ENCODE results near the gene ZHX3. TPM values are rescaled to one million over a fixed set of nuclear protein-coding genes. Genes with fewer than 3 reads are reported as not detected.

ZHX3 gene
- total and polyA plus RNA-seq, 2 donors = 15.4 to 28.2 TPM

DNA sequence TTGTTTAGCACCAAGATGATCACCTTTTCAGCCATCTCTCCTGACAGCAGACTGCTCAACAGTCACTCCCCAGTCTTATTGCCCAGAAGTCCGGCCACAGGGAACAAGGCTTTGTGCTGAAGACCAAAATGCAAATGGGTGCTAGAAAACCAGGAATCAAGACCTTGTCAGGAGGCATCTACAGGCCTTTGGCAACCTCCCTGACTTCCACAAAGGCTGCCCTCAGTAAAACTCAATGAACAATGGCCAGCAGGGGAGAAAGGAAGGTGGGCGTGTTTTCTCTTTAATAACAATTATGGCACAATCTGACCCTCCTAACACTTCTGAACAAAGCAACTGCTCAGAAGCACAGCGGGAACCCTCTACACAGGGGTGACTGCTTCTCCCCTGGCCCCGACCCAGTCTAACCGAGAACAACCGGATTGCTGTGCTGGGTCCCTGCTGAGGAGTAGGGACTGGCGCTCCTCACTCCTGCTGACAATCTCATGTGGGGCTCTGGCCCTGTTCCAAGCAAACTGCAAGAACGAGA lies 138.6 kb downstream of the ZHX3 start:
- 68% methylated on average over 8 of the region's 8 CpGs for WGBS
- Histone ChIP-seq H3K4me1 (ENCODE audit: insufficient read depth) (no peaks in the 10 kb centered on the region), H3K36me3 (ENCODE audit: insufficient read depth) (peaks cover 2% of the 10 kb centered on the region), H3K27ac (ENCODE audit: low read depth) (no peak overlapping the region), H3K4me3 (ENCODE audit: low read depth, low read length) (no peak overlapping the region)
- no peak for DNase-seq (ENCODE audit: extremely low spot score)

DNA sequence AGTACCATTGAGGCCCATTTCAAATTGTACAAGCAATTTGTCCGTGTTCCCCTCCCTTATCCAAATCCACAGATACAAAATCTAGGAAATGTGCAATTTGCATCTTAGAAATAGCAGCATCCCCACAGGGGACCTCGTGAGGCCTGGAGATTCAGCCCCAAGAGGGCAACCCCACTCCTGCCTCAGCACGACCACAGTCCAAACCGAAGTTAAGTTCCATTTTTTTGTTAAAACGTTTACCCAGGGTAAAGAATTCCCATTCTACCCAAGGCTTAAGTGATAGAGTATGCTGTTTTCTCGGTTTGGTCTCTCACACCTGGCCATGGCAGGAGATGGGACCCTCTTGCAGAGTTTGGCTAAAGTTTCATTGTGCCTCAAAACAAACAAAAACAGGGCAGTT lies 139.0 kb downstream of the ZHX3 start:
- no peak overlapping the region for H3K27ac ChIP-seq (ENCODE audit: low read depth)
- no peak for DNase-seq (ENCODE audit: extremely low spot score)
- no peaks in the 10 kb centered on the region for H3K36me3 ChIP-seq (ENCODE audit: insufficient read depth)
- no peak overlapping the region for H3K4me3 ChIP-seq (ENCODE audit: low read depth, low read length)
- no peaks in the 10 kb centered on the region for H3K4me1 ChIP-seq (ENCODE audit: insufficient read depth)
- 77% methylated on average over 6 of the region's 6 CpGs for WGBS

GRCh38 chr20:41177636-41178035 lies 139.9 kb downstream of the ZHX3 start:
- no peak for DNase-seq (ENCODE audit: extremely low spot score)
- no peaks in the 10 kb centered on the region for H3K4me1 ChIP-seq (ENCODE audit: insufficient read depth)
- 40% methylated on average over 2 of the region's 2 CpGs for WGBS
- no peaks in the 10 kb centered on the region for H3K36me3 ChIP-seq (ENCODE audit: insufficient read depth)
- H3K27ac ChIP-seq (ENCODE audit: low read depth) = peak overlapping the region; percentile 3
- no peak overlapping the region for H3K4me3 ChIP-seq (ENCODE audit: low read depth, low read length)

- 89% methylated on average over 8 of the region's 8 CpGs for WGBS
- no peaks in the 10 kb centered on the region for H3K36me3 ChIP-seq (ENCODE audit: insufficient read depth)
- no peaks in the 10 kb centered on the region for H3K4me1 ChIP-seq (ENCODE audit: insufficient read depth)
- H3K27ac ChIP-seq (ENCODE audit: low read depth) = no peak overlapping the region
- H3K4me3 ChIP-seq (ENCODE audit: low read depth, low read length) = no peak overlapping the region
- DNase-seq (ENCODE audit: extremely low spot score) = no peak
These were observed 140.6 kb downstream of the ZHX3 start for GRCh38 chr20:41176711-41177552.

- H3K4me3 ChIP-seq (ENCODE audit: low read depth, low read length) = no peak overlapping the region
- no peak for DNase-seq (ENCODE audit: extremely low spot score)
- WGBS = 88% methylated on average over 7 of the region's 7 CpGs
- no peak overlapping the region for H3K27ac ChIP-seq (ENCODE audit: low read depth)
- no peaks in the 10 kb centered on the region for H3K4me1 ChIP-seq (ENCODE audit: insufficient read depth)
- H3K36me3 ChIP-seq (ENCODE audit: insufficient read depth) = no peaks in the 10 kb centered on the region
These were observed 141.7 kb downstream of the ZHX3 start for GRCh38 chr20:41175727-41176330.

DNA sequence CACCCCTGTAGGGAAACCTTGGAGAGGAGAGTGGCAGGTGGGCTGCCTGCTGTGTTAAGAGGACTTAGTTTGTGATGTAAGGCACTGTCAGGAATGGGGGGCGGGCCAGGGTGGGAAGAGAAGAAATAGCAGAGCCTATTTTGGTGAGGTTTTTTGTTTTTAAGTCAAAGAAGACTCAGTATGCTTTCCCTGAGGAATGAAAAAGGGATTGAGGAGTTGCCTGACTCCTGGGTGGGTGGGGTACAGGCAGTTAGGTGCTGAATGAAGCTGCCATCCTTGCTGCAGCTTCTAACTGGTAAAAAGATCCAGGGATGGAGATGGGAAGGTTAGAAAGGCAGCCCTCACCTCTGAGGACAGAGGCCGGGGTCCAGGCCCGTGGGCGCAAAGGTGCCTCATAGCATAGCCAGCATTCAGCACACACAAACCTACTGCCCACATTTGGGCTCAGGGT lies 142.3 kb downstream of the ZHX3 start:
- Histone ChIP-seq H3K4me3 (ENCODE audit: low read depth, low read length) (no peak overlapping the region), H3K4me1 (ENCODE audit: insufficient read depth) (no peaks in the 10 kb centered on the region), H3K36me3 (ENCODE audit: insufficient read depth) (no peaks in the 10 kb centered on the region), H3K27ac (ENCODE audit: low read depth) (no peak overlapping the region)
- no peak for DNase-seq (ENCODE audit: extremely low spot score)
- 96% methylated on average over 4 of the region's 4 CpGs for WGBS

DNA sequence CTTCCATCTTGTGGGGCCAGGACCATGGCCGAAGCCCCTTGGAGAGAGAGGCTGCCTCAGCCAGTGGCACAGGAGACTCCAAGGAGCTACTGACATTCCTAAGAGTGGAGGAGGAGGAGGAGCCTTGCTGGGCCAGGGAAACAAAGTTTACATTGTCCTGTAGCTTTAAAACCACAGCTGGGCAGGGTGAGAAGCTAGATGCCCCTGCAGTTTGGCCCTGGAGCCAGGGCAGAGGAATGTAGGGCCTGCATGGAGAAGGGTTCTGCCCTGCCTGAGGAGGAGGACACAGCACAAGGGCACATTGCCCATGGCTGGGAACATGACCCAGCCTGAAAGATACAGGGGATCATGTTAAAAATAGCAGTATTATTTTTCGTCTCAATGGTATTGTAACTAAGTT lies 142.7 kb downstream of the ZHX3 start:
- no peak for DNase-seq (ENCODE audit: extremely low spot score)
- H3K27ac ChIP-seq (ENCODE audit: low read depth) = no peak overlapping the region
- H3K4me1 ChIP-seq (ENCODE audit: insufficient read depth) = no peaks in the 10 kb centered on the region
- peaks cover 3% of the 10 kb centered on the region for H3K36me3 ChIP-seq (ENCODE audit: insufficient read depth)
- 61% methylated on average over 2 of the region's 2 CpGs for WGBS
- H3K4me3 ChIP-seq (ENCODE audit: low read depth, low read length) = no peak overlapping the region

- Histone ChIP-seq H3K4me3 (ENCODE audit: low read depth, low read length) (no peak overlapping the region), H3K27ac (ENCODE audit: low read depth) (no peak overlapping the region), H3K36me3 (ENCODE audit: insufficient read depth) (peaks cover 3% of the 10 kb centered on the region), H3K4me1 (ENCODE audit: insufficient read depth) (no peaks in the 10 kb centered on the region)
- WGBS = 94% methylated on average over 10 of the region's 10 CpGs
- DNase-seq (ENCODE audit: extremely low spot score) = no peak
These were observed 143.2 kb downstream of the ZHX3 start for GRCh38 chr20:41174373-41174772.

DNA sequence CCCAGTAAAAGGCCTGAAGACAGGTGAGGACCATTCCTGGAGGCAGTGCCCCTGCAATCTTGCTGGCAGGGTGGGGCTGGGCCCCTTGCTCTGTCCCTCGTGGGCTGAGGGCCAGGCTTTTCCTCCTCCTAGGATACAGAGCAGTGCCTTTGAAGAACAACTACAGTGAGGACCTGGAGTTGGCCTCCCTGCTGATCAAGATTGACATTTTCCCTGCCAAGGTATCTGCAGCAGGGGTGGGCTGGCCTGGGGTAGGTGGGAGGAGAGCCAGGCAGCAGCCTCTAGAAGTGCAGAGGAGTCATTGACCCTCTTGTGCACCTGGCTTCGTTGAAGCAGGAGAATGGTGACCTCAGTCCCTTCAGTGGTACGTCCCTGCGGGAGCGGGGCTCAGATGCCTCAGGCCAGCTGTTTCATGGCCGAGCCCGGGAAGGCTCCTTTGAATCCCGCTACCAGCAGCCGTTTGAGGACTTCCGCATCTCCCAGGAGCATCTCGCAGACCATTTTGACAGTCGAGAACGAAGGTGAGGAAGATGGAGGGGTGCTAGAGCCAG lies 143.7 kb downstream of the ZHX3 start:
- H3K36me3 ChIP-seq (ENCODE audit: insufficient read depth) = peaks cover 3% of the 10 kb centered on the region
- 92% methylated on average over 13 of the region's 13 CpGs for WGBS
- H3K4me3 ChIP-seq (ENCODE audit: low read depth, low read length) = no peak overlapping the region
- no peak overlapping the region for H3K27ac ChIP-seq (ENCODE audit: low read depth)
- no peak for DNase-seq (ENCODE audit: extremely low spot score)
- H3K4me1 ChIP-seq (ENCODE audit: insufficient read depth) = no peaks in the 10 kb centered on the region

DNA sequence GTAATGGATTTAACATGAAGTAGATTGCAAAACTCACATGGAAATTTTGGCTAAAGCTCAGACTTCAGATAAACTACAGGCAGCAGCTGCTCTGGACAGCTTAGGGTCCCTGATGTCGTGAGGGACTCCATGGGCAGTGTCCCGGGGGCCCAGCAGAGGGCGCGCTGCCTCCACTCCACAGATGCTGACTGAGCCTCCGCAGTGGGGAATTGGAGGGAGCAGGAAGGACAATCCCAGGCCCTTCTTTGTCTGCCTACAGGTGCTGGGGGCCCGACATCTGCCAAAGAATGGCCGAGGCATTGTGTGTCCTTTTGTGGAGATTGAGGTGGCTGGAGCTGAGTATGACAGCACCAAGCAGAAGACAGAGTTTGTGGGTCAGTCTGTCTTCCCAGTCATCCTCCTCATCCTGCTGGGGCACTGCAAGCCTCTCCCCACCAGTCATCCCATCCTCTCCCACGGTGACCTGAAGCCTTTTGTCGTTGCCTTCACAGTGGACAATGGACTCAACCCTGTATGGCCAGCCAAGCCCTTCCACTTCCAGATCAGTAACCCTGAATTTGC lies 144.3 kb downstream of the ZHX3 start:
- 19% methylated on average over 9 of the region's 9 CpGs for WGBS
- Histone ChIP-seq H3K27ac (ENCODE audit: low read depth) (no peak overlapping the region), H3K4me1 (ENCODE audit: insufficient read depth) (no peaks in the 10 kb centered on the region)

DNA sequence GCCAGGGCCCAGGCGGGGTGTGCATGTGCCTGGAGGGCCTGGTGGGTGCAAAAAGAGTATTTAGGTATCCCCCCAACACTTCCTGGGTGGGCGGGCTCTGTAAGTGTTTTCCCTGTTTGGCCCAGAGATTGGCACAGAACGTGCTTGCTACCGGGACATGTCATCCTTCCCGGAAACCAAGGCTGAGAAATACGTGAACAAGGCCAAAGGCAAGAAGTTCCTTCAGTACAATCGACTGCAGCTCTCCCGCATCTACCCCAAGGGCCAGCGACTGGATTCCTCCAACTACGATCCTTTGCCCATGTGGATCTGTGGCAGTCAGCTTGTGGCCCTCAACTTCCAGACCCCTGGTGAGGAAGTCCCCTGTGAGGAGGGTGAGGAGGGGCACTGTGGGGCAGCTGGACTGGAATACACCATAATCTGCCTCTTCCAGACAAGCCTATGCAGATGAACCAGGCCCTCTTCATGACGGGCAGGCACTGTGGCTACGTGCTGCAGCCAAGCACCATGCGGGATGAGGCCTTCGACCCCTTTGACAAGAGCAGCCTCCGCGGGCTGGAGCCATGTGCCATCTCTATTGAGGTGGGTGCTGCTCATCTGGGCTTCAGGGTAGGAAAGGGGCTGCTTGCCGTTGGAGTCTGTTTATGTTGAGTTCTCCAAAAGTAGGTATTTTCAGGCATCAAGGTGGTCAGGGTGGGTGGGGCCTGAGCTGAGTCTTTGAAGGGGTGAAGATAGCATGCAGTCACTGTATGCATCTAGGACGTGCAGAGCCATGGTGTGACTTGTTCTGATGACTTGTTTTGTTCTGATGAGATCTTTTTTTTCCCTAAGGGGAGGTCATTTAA lies 145.0 kb downstream of the ZHX3 start:
- DNase-seq (ENCODE audit: extremely low spot score) = no peak
- peak overlapping the region; percentile 78 for H3K27ac ChIP-seq (ENCODE audit: low read depth)
- WGBS = 60% methylated on average over 18 of the region's 18 CpGs
- H3K36me3 ChIP-seq (ENCODE audit: insufficient read depth) = peaks cover 3% of the 10 kb centered on the region
- H3K4me3 ChIP-seq (ENCODE audit: low read depth, low read length) = no peak overlapping the region
- H3K4me1 ChIP-seq (ENCODE audit: insufficient read depth) = no peaks in the 10 kb centered on the region

More for the DNA sequence above, 144.3 kb downstream of the ZHX3 start:
- no peak overlapping the region for H3K4me3 ChIP-seq (ENCODE audit: low read depth, low read length)
- peak; percentile 40 for DNase-seq (ENCODE audit: extremely low spot score)
- H3K36me3 ChIP-seq (ENCODE audit: insufficient read depth) = peaks cover 3% of the 10 kb centered on the region

- DNase-seq (ENCODE audit: extremely low spot score) = no peak
- Histone ChIP-seq H3K27ac (ENCODE audit: low read depth) (no peak overlapping the region), H3K4me3 (ENCODE audit: low read depth, low read length) (no peak overlapping the region), H3K36me3 (ENCODE audit: insufficient read depth) (peaks cover 3% of the 10 kb centered on the region), H3K4me1 (ENCODE audit: insufficient read depth) (no peaks in the 10 kb centered on the region)
- 80% methylated on average over 3 of the region's 3 CpGs for WGBS
These were observed 145.7 kb downstream of the ZHX3 start for GRCh38 chr20:41171736-41172295.
